ENCODE data around the gene CABLES2.

DNA sequence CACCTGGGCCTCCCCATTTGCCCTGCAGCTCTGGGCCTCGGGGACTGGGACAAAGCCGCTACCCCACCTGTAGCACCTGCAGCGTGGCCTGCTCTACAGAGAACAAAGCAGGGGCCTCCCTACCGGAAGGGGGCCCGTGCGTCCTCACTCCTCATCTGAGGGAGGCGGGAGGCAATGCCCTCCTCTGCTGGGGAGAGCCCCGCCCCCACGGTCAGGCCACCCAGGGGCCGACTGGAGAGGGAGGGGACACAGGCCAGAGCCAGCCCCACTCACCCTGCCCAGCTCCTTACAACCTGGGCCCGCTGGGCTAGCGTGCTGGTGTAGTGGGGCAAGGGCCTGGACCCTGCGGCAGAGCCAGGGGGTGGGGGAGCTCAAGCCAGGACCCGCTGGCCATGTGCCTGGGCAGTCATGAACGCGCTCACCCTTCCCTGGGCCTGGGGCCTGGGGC is 48.0 kb downstream of the CABLES2 start:
- no peak for TF ChIP-seq POLR2A (IDR thresholded peaks at IDR 0.05; ENCODE audit: low read depth)
- TF ChIP-seq, protein P1, sequence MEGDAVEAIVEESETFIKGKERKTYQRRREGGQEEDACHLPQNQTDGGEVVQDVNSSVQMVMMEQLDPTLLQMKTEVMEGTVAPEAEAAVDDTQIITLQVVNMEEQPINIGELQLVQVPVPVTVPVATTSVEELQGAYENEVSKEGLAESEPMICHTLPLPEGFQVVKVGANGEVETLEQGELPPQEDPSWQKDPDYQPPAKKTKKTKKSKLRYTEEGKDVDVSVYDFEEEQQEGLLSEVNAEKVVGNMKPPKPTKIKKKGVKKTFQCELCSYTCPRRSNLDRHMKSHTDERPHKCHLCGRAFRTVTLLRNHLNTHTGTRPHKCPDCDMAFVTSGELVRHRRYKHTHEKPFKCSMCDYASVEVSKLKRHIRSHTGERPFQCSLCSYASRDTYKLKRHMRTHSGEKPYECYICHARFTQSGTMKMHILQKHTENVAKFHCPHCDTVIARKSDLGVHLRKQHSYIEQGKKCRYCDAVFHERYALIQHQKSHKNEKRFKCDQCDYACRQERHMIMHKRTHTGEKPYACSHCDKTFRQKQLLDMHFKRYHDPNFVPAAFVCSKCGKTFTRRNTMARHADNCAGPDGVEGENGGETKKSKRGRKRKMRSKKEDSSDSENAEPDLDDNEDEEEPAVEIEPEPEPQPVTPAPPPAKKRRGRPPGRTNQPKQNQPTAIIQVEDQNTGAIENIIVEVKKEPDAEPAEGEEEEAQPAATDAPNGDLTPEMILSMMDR (IDR thresholded peaks at IDR 0.05): no peak
- TF ChIP-seq POLR2AphosphoS5 (IDR thresholded peaks at IDR 0.05): no peak
